NB4 (cell line): ENCODE data around the gene CNKSR3.

Source experiments
- MYC ChIP-seq: IDR thresholded peaks from 2 replicates; pipeline ENCODE4 v1.6.1; 2011; ENCODE audit warnings: low read depth, low read length
- POLR2A ChIP-seq: IDR thresholded peaks from 2 replicates; pipeline ENCODE4 v1.6.1; 2011; ENCODE audit warnings: mild to moderate bottlenecking; ENCODE audit not compliant: insufficient read length; ENCODE audit errors: extremely low read depth
- TF ChIP-seq, protein P1 (sequence below): IDR thresholded peaks from one replicate; pipeline ENCODE4 v1.5.1; 2012; ENCODE audit warnings: low read depth, low read length

DNA sequence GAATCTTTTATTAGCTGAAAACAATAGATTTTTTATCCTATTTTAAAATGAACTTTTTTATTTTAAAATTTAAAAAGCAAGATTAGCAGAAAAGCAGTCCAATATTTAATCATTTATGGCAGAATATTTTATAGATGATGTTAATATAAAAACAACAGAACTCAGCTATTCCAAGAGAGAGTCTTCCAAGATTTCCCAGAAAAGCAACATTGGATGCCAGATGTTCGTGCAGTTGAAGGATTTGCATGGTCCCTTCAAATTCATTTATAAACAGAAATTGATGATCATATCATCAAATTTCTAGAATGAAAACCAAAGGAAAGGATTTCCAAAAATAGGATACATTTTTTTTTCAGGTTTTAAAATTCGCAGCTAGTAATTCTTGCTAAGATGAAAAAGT lies 25.4 kb upstream of the CNKSR3 start:
- TF ChIP-seq, protein P1, sequence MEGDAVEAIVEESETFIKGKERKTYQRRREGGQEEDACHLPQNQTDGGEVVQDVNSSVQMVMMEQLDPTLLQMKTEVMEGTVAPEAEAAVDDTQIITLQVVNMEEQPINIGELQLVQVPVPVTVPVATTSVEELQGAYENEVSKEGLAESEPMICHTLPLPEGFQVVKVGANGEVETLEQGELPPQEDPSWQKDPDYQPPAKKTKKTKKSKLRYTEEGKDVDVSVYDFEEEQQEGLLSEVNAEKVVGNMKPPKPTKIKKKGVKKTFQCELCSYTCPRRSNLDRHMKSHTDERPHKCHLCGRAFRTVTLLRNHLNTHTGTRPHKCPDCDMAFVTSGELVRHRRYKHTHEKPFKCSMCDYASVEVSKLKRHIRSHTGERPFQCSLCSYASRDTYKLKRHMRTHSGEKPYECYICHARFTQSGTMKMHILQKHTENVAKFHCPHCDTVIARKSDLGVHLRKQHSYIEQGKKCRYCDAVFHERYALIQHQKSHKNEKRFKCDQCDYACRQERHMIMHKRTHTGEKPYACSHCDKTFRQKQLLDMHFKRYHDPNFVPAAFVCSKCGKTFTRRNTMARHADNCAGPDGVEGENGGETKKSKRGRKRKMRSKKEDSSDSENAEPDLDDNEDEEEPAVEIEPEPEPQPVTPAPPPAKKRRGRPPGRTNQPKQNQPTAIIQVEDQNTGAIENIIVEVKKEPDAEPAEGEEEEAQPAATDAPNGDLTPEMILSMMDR, result no peak
- TF ChIP-seq MYC (no peak), POLR2A (no peak)
